Upper lobe of right lung (tissue), 1 donor: ENCODE data around the gene CLDN2. TPM values are rescaled to one million over a fixed set of nuclear protein-coding genes. Genes with fewer than 3 reads are reported as not detected.

Source experiments
- ATAC-seq: fragments of 200-7000 bp; cut with Tn5 transposase; one replicate; pipeline ENCODE4 v1.9.1; 2020; ENCODE audit warnings: mild to moderate bottlenecking, moderate library complexity
- DNase-seq: peaks from one replicate; pipeline ENCODE4 v3.0.0-alpha.2; 2020
- H3K27ac ChIP-seq: fragments of 200-600 bp; one replicate; pipeline ENCODE4 v1.8.0; 2022
- H3K27me3 ChIP-seq: fragments of 200-600 bp; one replicate; pipeline ENCODE4 v1.8.0; 2022; ENCODE audit warnings: mild to moderate bottlenecking
- H3K36me3 ChIP-seq: fragments of 200-600 bp; one replicate; pipeline ENCODE4 v1.8.0; 2022
- H3K4me1 ChIP-seq: fragments of 200-600 bp; one replicate; pipeline ENCODE4 v1.8.0; 2022
- H3K4me3 ChIP-seq: fragments of 200-600 bp; one replicate; pipeline ENCODE4 v1.8.0; 2022; ENCODE audit warnings: mild to moderate bottlenecking
- H3K9me3 ChIP-seq: fragments of 200-600 bp; one replicate; pipeline ENCODE4 v1.8.0; 2022
- intact Hi-C: fragments of 100-400 bp; cut with DNase I; formaldehyde crosslinking; loops from one replicate; pipeline ENCODE4 v1.11.0; 2022
- total RNA-seq: library from RNA; stranded (reverse); fragmentation: NEBNext Ultra II Directional; extraction: Animal tissue kit (Norgen Biotek cat#: 25700); gene quantifications from one replicate; pipeline ENCODE4 v1.2.1, GENCODE V29; 2021
- TF ChIP-seq, protein P1 (sequence below): fragments of 200-600 bp; IDR thresholded peaks from one replicate; pipeline ENCODE4 v1.8.0; 2022; ENCODE audit warnings: antibody characterized with exemption
- donor health status: DM: no; HTN: yes; CAD: no; lungs with severe emphysema.

The CLDN2 gene
- total RNA-seq, 1 donor from 2014 or later = 0.61 TPM

DNA sequence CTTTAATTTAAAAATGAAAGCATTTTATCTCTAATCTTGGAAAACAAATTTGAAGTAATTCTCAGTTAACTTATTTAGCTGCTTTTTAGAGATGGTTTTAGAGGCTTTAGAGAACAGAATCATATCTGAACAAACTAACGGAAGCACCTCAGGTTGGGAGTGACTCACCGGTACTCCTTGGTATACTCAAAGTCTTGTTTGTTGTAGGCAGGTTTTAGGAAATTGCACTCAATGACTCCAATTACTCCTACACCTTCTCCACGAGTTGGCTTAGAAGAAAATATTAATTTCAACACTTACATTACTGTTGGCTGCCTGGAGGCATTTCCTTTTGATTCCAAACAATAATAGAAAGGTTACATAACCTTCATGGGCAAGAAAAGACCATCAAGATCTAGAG, 56.2 kb downstream of the CLDN2 start:
- intact Hi-C loops = no loop called here
- Histone ChIP-seq H3K36me3 (no peaks in the 10 kb centered on the region), H3K27ac (no peak overlapping the region), H3K4me1 (no peaks in the 10 kb centered on the region), H3K4me3 (no peak overlapping the region), H3K27me3 (no peaks in the 10 kb centered on the region), H3K9me3 (no peaks in the 10 kb centered on the region)
- ATAC-seq = peak; percentile 55
- no peak for DNase-seq
- TF ChIP-seq, protein P1, sequence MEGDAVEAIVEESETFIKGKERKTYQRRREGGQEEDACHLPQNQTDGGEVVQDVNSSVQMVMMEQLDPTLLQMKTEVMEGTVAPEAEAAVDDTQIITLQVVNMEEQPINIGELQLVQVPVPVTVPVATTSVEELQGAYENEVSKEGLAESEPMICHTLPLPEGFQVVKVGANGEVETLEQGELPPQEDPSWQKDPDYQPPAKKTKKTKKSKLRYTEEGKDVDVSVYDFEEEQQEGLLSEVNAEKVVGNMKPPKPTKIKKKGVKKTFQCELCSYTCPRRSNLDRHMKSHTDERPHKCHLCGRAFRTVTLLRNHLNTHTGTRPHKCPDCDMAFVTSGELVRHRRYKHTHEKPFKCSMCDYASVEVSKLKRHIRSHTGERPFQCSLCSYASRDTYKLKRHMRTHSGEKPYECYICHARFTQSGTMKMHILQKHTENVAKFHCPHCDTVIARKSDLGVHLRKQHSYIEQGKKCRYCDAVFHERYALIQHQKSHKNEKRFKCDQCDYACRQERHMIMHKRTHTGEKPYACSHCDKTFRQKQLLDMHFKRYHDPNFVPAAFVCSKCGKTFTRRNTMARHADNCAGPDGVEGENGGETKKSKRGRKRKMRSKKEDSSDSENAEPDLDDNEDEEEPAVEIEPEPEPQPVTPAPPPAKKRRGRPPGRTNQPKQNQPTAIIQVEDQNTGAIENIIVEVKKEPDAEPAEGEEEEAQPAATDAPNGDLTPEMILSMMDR = no peak

Other genes starting within 250 kb of the CLDN2 start
- 18.1 TPM for gene RNF128, start 193.7 kb upstream of the CLDN2 start, total RNA-seq
- gene TBC1D8B, start 117.7 kb upstream of the CLDN2 start, total RNA-seq = 8.4 TPM
- not detected for gene RIPPLY1, start 17.1 kb upstream of the CLDN2 start, total RNA-seq
- 16.3 TPM for gene MORC4, start 79.8 kb downstream of the CLDN2 start, total RNA-seq
- 18.0 TPM for gene RBM41, start 198.4 kb downstream of the CLDN2 start, total RNA-seq